CD4-positive, alpha-beta T cell treated with Interleukin-10 for 1 hour (primary cell): ENCODE results near the gene ANKRD39.
"Not testable (repeated sequence)": the region's sequence is repeated elsewhere in the genome, so short reads cannot be mapped to it uniquely, and the experiment has no call there.

ENCODE experiments used
- DNase-seq: peaks from one replicate; pipeline ENCODE4 v3.0.0-alpha.2; 2020

The ANKRD39 gene

GRCh38 chr2:96806468-96807126, 51.2 kb downstream of the ANKRD39 start:
- DNase-seq, result peak; percentile 49

GRCh38 chr2:96805946-96806345, 51.9 kb downstream of the ANKRD39 start:
- DNase-seq, result not testable (repeated sequence)

- no peak for DNase-seq
These were observed 52.8 kb downstream of the ANKRD39 start for GRCh38 chr2:96804986-96805385.

GRCh38 chr2:96802721-96803120, 55.1 kb downstream of the ANKRD39 start:
- DNase-seq, result no peak

- peak; percentile 37 for DNase-seq
These were observed 55.8 kb downstream of the ANKRD39 start for GRCh38 chr2:96801786-96802595.

- peak; percentile 76 for DNase-seq
These were observed 56.6 kb downstream of the ANKRD39 start for GRCh38 chr2:96801005-96801785.

- no peak for DNase-seq
These were observed 57.5 kb downstream of the ANKRD39 start for GRCh38 chr2:96800061-96801004.

- DNase-seq, result no peak
These were observed 58.2 kb downstream of the ANKRD39 start for GRCh38 chr2:96799623-96799935.

GRCh38 chr2:96798733-96799622, 58.8 kb downstream of the ANKRD39 start:
- no peak for DNase-seq
